Non-pigmented ciliary epithelial cell (primary cell): ENCODE data around the gene MAPK13.
"Not testable (repeated sequence)": the region's sequence is repeated elsewhere in the genome, so short reads cannot be mapped to it uniquely, and the experiment has no call there.

Source experiments
- DNase-seq: peaks from one replicate; pipeline ENCODE4 v3.0.0-alpha.2; 2010; ENCODE audit warnings: low read depth

The MAPK13 gene

GRCh38 chr6:36115412-36115811 is 14.9 kb upstream of the MAPK13 start:
- no peak for DNase-seq

GRCh38 chr6:36116066-36116864 is 14.0 kb upstream of the MAPK13 start:
- no peak for DNase-seq

GRCh38 chr6:36116943-36117342 is 13.4 kb upstream of the MAPK13 start:
- DNase-seq: no peak

- no peak for DNase-seq
Measured at GRCh38 chr6:36117658-36118549, 12.4 kb upstream of the MAPK13 start.

- DNase-seq: no peak
Measured at GRCh38 chr6:36118550-36119107, 11.7 kb upstream of the MAPK13 start.

- no peak for DNase-seq
Measured at GRCh38 chr6:36119209-36119608, 11.1 kb upstream of the MAPK13 start.

GRCh38 chr6:36120018-36120417 is 10.3 kb upstream of the MAPK13 start:
- no peak for DNase-seq

GRCh38 chr6:36120539-36120938 is 9.8 kb upstream of the MAPK13 start:
- no peak for DNase-seq

GRCh38 chr6:36120979-36121786 is 9.1 kb upstream of the MAPK13 start:
- no peak for DNase-seq

- DNase-seq: no peak
Measured at GRCh38 chr6:36121787-36122494, 8.4 kb upstream of the MAPK13 start.

GRCh38 chr6:36122495-36123269 is 7.6 kb upstream of the MAPK13 start:
- DNase-seq: no peak

GRCh38 chr6:36123270-36124139 is 6.8 kb upstream of the MAPK13 start:
- no peak for DNase-seq

GRCh38 chr6:36124346-36124745 is 6.0 kb upstream of the MAPK13 start:
- not testable (repeated sequence) for DNase-seq

GRCh38 chr6:36124881-36125280 is 5.4 kb upstream of the MAPK13 start:
- DNase-seq: no peak

- no peak for DNase-seq
Measured at GRCh38 chr6:36125575-36125974, 4.7 kb upstream of the MAPK13 start.

GRCh38 chr6:36126121-36126520 is 4.2 kb upstream of the MAPK13 start:
- no peak for DNase-seq

- DNase-seq: no peak
Measured at GRCh38 chr6:36126553-36127458, 3.5 kb upstream of the MAPK13 start.

- DNase-seq: peak; percentile 59
Measured at GRCh38 chr6:36127462-36128016, 2.8 kb upstream of the MAPK13 start.
